ENCODE measurements around the gene CDX2.

- TF ChIP-seq CTCF (IDR thresholded peaks at IDR 0.05): no peak
- no peak for TF ChIP-seq POLR2AphosphoS5 (IDR thresholded peaks at IDR 0.05)
- no peak for TF ChIP-seq POLR2A (IDR thresholded peaks at IDR 0.05)
These were observed 4.3 kb downstream of the CDX2 start for GRCh38 chr13:27964741-27965323.
